Esophagus squamous epithelium (tissue), 5 donors: Measurements from ENCODE around the gene MMRN2. TPM values are rescaled to one million over a fixed set of nuclear protein-coding genes. Genes with fewer than 3 reads are reported as not detected.
A peak's percentile ranks its signal among the peaks of the same experiment; 100 is the strongest.
"Not testable (repeated sequence)": the region's sequence is repeated elsewhere in the genome, so short reads cannot be mapped to it uniquely, and the experiment has no call there.

ENCODE experiments used
- DNase-seq: peaks from one replicate; lab custom pipeline; 2025; lab: John Stamatoyannopoulos, UW
- H3K27ac ChIP-seq, 4 donors: fragments of 200-600 bp; sonication (generic); one replicate each; pipeline ENCODE4 v1.5.1; 2016 to 2019; ENCODE audit warnings: mild to moderate bottlenecking in 1 of 4
- H3K27me3 ChIP-seq, 4 donors: fragments of 200-600 bp; sonication (generic); 1 replicate in 3 of 4; 2 replicates in 1 of 4; pipeline versions ENCODE4 v1.5.1 to v1.6.0; 2017 to 2021; ENCODE audit warnings: antibody characterized with exemption in 1 of 4
- H3K36me3 ChIP-seq, 3 donors: fragments of 200-600 bp; sonication (generic); one replicate each; pipeline ENCODE4 v1.5.1; 2016 to 2019
- H3K4me1 ChIP-seq, 3 donors: fragments of 200-600 bp; sonication (generic); one replicate each; pipeline ENCODE4 v1.5.1; 2017 to 2019
- H3K4me3 ChIP-seq, 4 donors: fragments of 200-600 bp; sonication (generic); 1 replicate in 3 of 4; 2 replicates in 1 of 4; pipeline ENCODE4 v1.5.1; 2016 to 2019; ENCODE audit warnings: mild to moderate bottlenecking in 2 of 4, moderate library complexity in 1 of 4
- H3K9me3 ChIP-seq, 3 donors: fragments of 200-600 bp; sonication (generic); one replicate each; pipeline ENCODE4 v1.5.1; 2016 to 2019
- POLR2A ChIP-seq, 4 donors: fragments of 450-650 bp; IDR thresholded peaks; one replicate each; pipeline ENCODE4 v1.6.1; 2017; ENCODE audit warnings: antibody characterized with exemption in 4 of 4, mild to moderate bottlenecking in 4 of 4, moderate library complexity in 3 of 4
- WGBS, 2 donors: methylation state at CpG; one replicate each; pipeline ENCODE4 v1.1.5; 2018; 5-methylcytosine and 5-hydroxymethylcytosine counted together
- intact Hi-C: fragments of 100-400 bp; cut with DNase I; formaldehyde crosslinking; loops from one replicate; pipeline ENCODE4 v1.15.0; 2022
- total RNA-seq, 4 donors: library from RNA; depleted of rRNA; stranded (reverse); fragments of >200 nt; gene quantifications; one replicate each; pipeline ENCODE4 v1.1.0, GENCODE V29; 2016
- TF ChIP-seq, protein P1 (sequence below), 6 experiments: fragments of 450-650 bp in 4 of 6; fragments of 200-600 bp in 2 of 6; sonication (generic) in 2 of 6; IDR thresholded peaks; one replicate each; pipeline ENCODE4 v1.5.1; 2016 to 2019; ENCODE audit warnings: antibody characterized with exemption in 6 of 6, mild to moderate bottlenecking in 4 of 6, moderate library complexity in 4 of 6
- donor health status: DM: yes; HTN: yes; CAD: no.

Gene MMRN2
- total RNA-seq, 4 donors from 2014 or later: 3.4 to 18.1 (median 11.0) TPM

DNA sequence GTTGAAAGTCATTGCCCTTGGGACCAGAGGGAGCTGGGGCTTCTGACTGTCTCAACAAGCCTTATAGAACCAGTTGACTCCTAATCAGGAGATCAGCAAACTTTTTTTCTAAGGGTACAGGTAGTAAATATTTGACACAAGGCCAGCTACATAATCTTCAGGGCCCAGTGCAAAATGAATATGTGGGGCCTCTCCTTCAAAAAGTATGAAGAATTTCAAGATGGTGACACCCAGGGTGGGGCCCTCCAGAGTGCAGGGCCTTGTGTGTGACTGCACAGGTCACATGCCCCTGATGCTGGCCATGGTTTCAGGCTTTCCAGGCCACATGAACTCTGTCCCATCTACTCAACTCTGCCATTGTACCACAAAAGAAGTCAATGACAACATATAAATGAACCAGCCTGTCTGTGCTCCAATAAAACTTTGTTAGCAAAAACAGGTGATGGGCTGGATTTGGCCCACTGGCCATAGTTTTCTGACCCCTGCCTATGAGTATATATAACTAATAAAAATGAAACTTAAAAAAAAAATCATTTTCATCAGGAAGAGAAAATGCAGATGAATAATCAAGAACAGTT, 6.1 kb downstream of the MMRN2 start:
- intact Hi-C loops: no loop called here
- Histone ChIP-seq H3K27ac (peak overlapping the region in 2 of 4 donors; percentile 46 to 55), H3K4me3 (no peak overlapping the region)

DNA sequence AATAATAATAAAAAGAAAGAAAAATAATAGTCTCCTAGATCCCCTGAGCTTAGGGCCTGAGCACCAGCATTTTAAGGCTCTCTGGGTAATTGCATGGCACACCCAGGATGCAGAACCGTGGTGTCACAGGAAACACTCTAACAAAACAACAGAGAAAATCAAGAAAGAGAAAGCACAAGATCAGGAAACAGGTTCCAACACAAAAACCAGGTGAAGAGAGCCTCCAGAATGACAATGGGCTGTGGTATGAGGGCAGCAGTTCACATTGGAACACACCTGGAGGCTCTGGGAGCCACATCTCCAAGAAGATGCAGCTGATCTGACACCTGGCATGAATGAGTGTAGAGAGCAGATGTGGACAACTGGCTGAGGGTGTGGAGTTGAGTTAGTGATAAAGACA, 7.1 kb downstream of the MMRN2 start:
- H3K9me3 ChIP-seq: peaks cover 0 to 9% (median 0%) of the 10 kb centered on the region in 3 donors
- TF ChIP-seq, protein P1, sequence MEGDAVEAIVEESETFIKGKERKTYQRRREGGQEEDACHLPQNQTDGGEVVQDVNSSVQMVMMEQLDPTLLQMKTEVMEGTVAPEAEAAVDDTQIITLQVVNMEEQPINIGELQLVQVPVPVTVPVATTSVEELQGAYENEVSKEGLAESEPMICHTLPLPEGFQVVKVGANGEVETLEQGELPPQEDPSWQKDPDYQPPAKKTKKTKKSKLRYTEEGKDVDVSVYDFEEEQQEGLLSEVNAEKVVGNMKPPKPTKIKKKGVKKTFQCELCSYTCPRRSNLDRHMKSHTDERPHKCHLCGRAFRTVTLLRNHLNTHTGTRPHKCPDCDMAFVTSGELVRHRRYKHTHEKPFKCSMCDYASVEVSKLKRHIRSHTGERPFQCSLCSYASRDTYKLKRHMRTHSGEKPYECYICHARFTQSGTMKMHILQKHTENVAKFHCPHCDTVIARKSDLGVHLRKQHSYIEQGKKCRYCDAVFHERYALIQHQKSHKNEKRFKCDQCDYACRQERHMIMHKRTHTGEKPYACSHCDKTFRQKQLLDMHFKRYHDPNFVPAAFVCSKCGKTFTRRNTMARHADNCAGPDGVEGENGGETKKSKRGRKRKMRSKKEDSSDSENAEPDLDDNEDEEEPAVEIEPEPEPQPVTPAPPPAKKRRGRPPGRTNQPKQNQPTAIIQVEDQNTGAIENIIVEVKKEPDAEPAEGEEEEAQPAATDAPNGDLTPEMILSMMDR (IDR thresholded peaks at IDR 0.05): no peak
- no peak for TF ChIP-seq POLR2A (IDR thresholded peaks at IDR 0.05)
- H3K27me3 ChIP-seq: no peaks in the 10 kb centered on the region
- intact Hi-C loops: no loop called here
- peak overlapping the region in 1 of 4 donors; percentile 55 for H3K27ac ChIP-seq
- H3K36me3 ChIP-seq: no peaks in the 10 kb centered on the region
- H3K4me1 ChIP-seq: peaks cover 0 to 60% (median 24%) of the 10 kb centered on the region in 3 donors
- no peak for DNase-seq
- 18 to 31% methylated on average over 1 of the region's 1 CpG for WGBS, 2 donors
- no peak overlapping the region for H3K4me3 ChIP-seq

More for the DNA sequence above, 6.1 kb downstream of the MMRN2 start:
- peaks cover 0 to 59% (median 22%) of the 10 kb centered on the region in 3 donors for H3K4me1 ChIP-seq
- peaks cover 0 to 9% (median 0%) of the 10 kb centered on the region in 3 donors for H3K9me3 ChIP-seq
- no peak for TF ChIP-seq POLR2A (IDR thresholded peaks at IDR 0.05)
- TF ChIP-seq, protein P1 (IDR thresholded peaks at IDR 0.05): no peak
- H3K27me3 ChIP-seq: no peaks in the 10 kb centered on the region
- DNase-seq: no peak
- no peaks in the 10 kb centered on the region for H3K36me3 ChIP-seq

DNA sequence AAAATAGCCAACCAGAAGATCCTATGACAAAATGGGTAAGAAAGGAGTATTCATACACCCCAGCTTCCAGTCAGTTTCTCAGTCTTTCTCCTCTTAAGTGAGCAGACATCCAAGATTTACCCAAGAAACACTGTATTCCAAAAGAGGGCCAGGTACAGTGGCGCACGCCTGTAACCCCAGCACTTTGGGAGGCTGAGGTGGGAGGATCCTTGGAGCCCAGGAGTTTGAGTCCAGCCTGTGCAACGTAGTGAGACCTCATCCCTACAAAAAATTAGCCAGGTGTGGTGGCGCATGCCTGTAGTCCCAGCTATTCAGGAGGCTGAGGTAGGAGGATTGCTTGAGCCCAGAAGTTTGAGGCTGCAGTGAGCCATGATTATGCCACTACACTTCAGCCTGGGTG, 9.6 kb downstream of the MMRN2 start:
- not testable (repeated sequence) for H3K4me3 ChIP-seq

GRCh38 chr10:86946213-86947155, 10.9 kb downstream of the MMRN2 start:
- WGBS, 2 donors: 77 to 86% methylated on average over 6 to 12 of the region's 13 CpGs
- no peak for DNase-seq
- Histone ChIP-seq H3K27me3 (no peaks in the 10 kb centered on the region), H3K4me3 (no peak overlapping the region), H3K36me3 (no peaks in the 10 kb centered on the region), H3K4me1 (peaks cover 0 to 47% (median 6%) of the 10 kb centered on the region in 3 donors), H3K27ac (no peak overlapping the region), H3K9me3 (no peaks in the 10 kb centered on the region)
- intact Hi-C loops: no loop called here
- TF ChIP-seq, protein P1 (IDR thresholded peaks at IDR 0.05): no peak
- no peak for TF ChIP-seq POLR2A (IDR thresholded peaks at IDR 0.05)

More for the DNA sequence above, 9.6 kb downstream of the MMRN2 start:
- H3K27me3 ChIP-seq, H3K36me3 ChIP-seq, intact Hi-C loops, H3K9me3 ChIP-seq, H3K27ac ChIP-seq, DNase-seq: not testable (repeated sequence)
- peaks cover 0 to 53% (median 6%) of the 10 kb centered on the region in 3 donors for H3K4me1 ChIP-seq
- WGBS, 2 donors: 86 to 100% methylated on average over 1 to 3 of the region's 4 CpGs

GRCh38 chr10:86945361-86946212, 11.8 kb downstream of the MMRN2 start:
- Histone ChIP-seq H3K4me1 (peaks cover 0 to 38% (median 6%) of the 10 kb centered on the region in 3 donors), H3K27ac (no peak overlapping the region), H3K4me3 (no peak overlapping the region), H3K9me3 (no peaks in the 10 kb centered on the region), H3K36me3 (no peaks in the 10 kb centered on the region), H3K27me3 (no peaks in the 10 kb centered on the region)
- DNase-seq: no peak
- intact Hi-C loops: no loop called here
- WGBS, 2 donors: 81 to 83% methylated on average over 7 to 11 of the region's 18 CpGs
- TF ChIP-seq, protein P1 (IDR thresholded peaks at IDR 0.05): peak in 1 of 6 experiments; percentile 6
- no peak for TF ChIP-seq POLR2A (IDR thresholded peaks at IDR 0.05)
